ENCODE results near the gene ZNF506.
"Not testable (repeated sequence)": the region's sequence is repeated elsewhere in the genome, so short reads cannot be mapped to it uniquely, and the experiment has no call there.

Gene ZNF506

GRCh38 chr19:19821366-19821951, at the start of gene ZNF506:
TSS of gene ZNF506 (minus strand) at chr19:19821750. CDS start at chr19:19821603, 147 bp downstream.
- DNase-seq = peak; percentile 96 to 97

GRCh38 chr19:19870086-19870485, 48.5 kb upstream of the ZNF506 start:
- DNase-seq = not testable (repeated sequence)

- peak; percentile 12 to 16 for DNase-seq
Measured at GRCh38 chr19:19866611-19867248, 45.2 kb upstream of the ZNF506 start.

- DNase-seq = peak; percentile 95
Measured at GRCh38 chr19:19865750-19866610, 44.4 kb upstream of the ZNF506 start, which contains the start of gene ZNF253. TSS of gene ZNF253 (plus strand) at chr19:19865882. CDS start at chr19:19865997, 115 bp downstream.

GRCh38 chr19:19860756-19861390, 39.3 kb upstream of the ZNF506 start:
- DNase-seq = peak in 1 of 2 experiments; percentile 16

GRCh38 chr19:19858751-19859150, 37.2 kb upstream of the ZNF506 start:
- no peak for DNase-seq

- DNase-seq = not testable (repeated sequence)
Measured at GRCh38 chr19:19851740-19852139, 30.2 kb upstream of the ZNF506 start.

GRCh38 chr19:19849056-19849455, 27.5 kb upstream of the ZNF506 start:
- no peak for DNase-seq

GRCh38 chr19:19847781-19848180, 26.2 kb upstream of the ZNF506 start:
- DNase-seq = no peak

- DNase-seq = no peak
Measured at GRCh38 chr19:19835560-19836038, 14.0 kb upstream of the ZNF506 start.

- DNase-seq = no peak
Measured at GRCh38 chr19:19826875-19827274, 5.3 kb upstream of the ZNF506 start.

GRCh38 chr19:19823916-19824315, 2.4 kb upstream of the ZNF506 start:
- DNase-seq = no peak

GRCh38 chr19:19821976-19822375, 426 bp upstream of the ZNF506 start:
- not testable (repeated sequence) for DNase-seq

GRCh38 chr19:19820774-19821320, 703 bp downstream of the ZNF506 start:
- DNase-seq = no peak

- DNase-seq = peak; percentile 36 to 50
Measured at GRCh38 chr19:19817357-19817756, 4.2 kb downstream of the ZNF506 start.

- DNase-seq = no peak
Measured at GRCh38 chr19:19816679-19817078, 4.9 kb downstream of the ZNF506 start.

GRCh38 chr19:19811999-19812398, 9.6 kb downstream of the ZNF506 start:
- not testable (repeated sequence) for DNase-seq

- no peak for DNase-seq
Measured at GRCh38 chr19:19805480-19805879, 16.1 kb downstream of the ZNF506 start.

GRCh38 chr19:19788015-19788414, 33.5 kb downstream of the ZNF506 start:
- no peak for DNase-seq

GRCh38 chr19:19785476-19785875, 36.1 kb downstream of the ZNF506 start:
- DNase-seq = not testable (repeated sequence)

- DNase-seq = peak; percentile 31 to 32
Measured at GRCh38 chr19:19782783-19783182, 38.8 kb downstream of the ZNF506 start.

GRCh38 chr19:19781791-19782190, 39.8 kb downstream of the ZNF506 start:
- DNase-seq = not testable (repeated sequence)

GRCh38 chr19:19778666-19779065, 42.9 kb downstream of the ZNF506 start:
- DNase-seq = no peak
